A673 (cell line): ENCODE measurements around the gene KATNAL1. TPM values are rescaled to one million over a fixed set of nuclear protein-coding genes. Genes with fewer than 3 reads are reported as not detected.

Experiments used
- BruUV-seq: library from RNA; stranded (reverse); fragments of 400-500 nt; replicated peaks from 2 replicates; lab custom pipeline; 2021; lab: Mats Ljungman, UMichigan
- CTCF ChIA-PET: fragments of 300-600 bp; sonication (Branson Sonifier 250); formaldehyde crosslinking; loops from one replicate; lab custom pipeline; 2022; ENCODE audit warnings: antibody characterized with exemption; lab: Charles Lee
- POLR2A ChIA-PET: fragments of 300-600 bp; sonication (Branson Sonifier 250); formaldehyde crosslinking; loops from one replicate; lab custom pipeline; 2022; ENCODE audit warnings: antibody characterized with exemption; ENCODE audit not compliant: low non-redundant PET; lab: Charles Lee
- DNase-seq: peaks from one replicate; pipeline ENCODE4 v3.0.0-alpha.2; 2015; ENCODE audit warnings: low spot score
- H3K27ac ChIP-seq: fragments of 200-600 bp; sonication (generic); 2 replicates; pipeline ENCODE4 v1.5.1; 2016; ENCODE audit warnings: mixed run types, low read depth, mild to moderate bottlenecking, mixed read lengths, antibody characterized with exemption, low read length; ENCODE audit not compliant: poor library complexity, severe bottlenecking
- H3K27me3 ChIP-seq: fragments of 200-600 bp; sonication (generic); replicated peaks from 2 replicates; pipeline ENCODE4 v1.6.1; 2017; ENCODE audit warnings: mixed run types, low read depth, mild to moderate bottlenecking, mixed read lengths, antibody characterized with exemption, low read length; ENCODE audit not compliant: insufficient read depth, poor library complexity
- H3K36me3 ChIP-seq: fragments of 200-600 bp; sonication (generic); 2 replicates; pipeline ENCODE4 v1.6.1; 2016; ENCODE audit warnings: mixed run types, mild to moderate bottlenecking, mixed read lengths, antibody characterized with exemption, low read length; ENCODE audit not compliant: insufficient read depth, poor library complexity, severe bottlenecking
- H3K4me1 ChIP-seq: fragments of 200-600 bp; sonication (generic); 2 replicates; pipeline ENCODE4 v1.6.1; 2017; ENCODE audit warnings: mixed run types, mild to moderate bottlenecking, mixed read lengths, antibody characterized with exemption, low read length; ENCODE audit not compliant: insufficient read depth, poor library complexity, severe bottlenecking
- H3K4me3 ChIP-seq: fragments of 200-600 bp; sonication (generic); 2 replicates; pipeline ENCODE4 v1.5.1; 2016; ENCODE audit warnings: low read depth, mixed run types, mild to moderate bottlenecking, mixed read lengths, low read length; ENCODE audit not compliant: poor library complexity, severe bottlenecking
- H3K9me3 ChIP-seq: fragments of 200-600 bp; sonication (generic); 2 replicates; pipeline ENCODE4 v1.6.1; 2016; ENCODE audit warnings: mixed run types, low read depth, mild to moderate bottlenecking, mixed read lengths, antibody characterized with exemption, low read length; ENCODE audit not compliant: poor library complexity, severe bottlenecking
- EZH2 ChIP-seq: fragments of 200-600 bp; sonication (generic); IDR thresholded peaks from 2 replicates; pipeline ENCODE4 v1.6.1; 2017; ENCODE audit warnings: borderline replicate concordance, low read depth, mild to moderate bottlenecking, mixed read lengths, antibody characterized with exemption, low read length; ENCODE audit not compliant: poor library complexity, severe bottlenecking
- intact Hi-C: fragments of 100-400 bp; cut with micrococcal nuclease; formaldehyde crosslinking; loops from one replicate; pipeline ENCODE4 v1.10.0; 2022; ENCODE audit not compliant: unreplicated experiment
- total RNA-seq: library from RNA; stranded (reverse); gene quantifications from 2 replicates; pipeline ENCODE4 v1.2.3, GENCODE V29; 2021
- TF ChIP-seq, protein P1 (sequence below): fragments of 300-800, 200-600 bp; sonication (generic); conservative IDR thresholded peaks from 2 replicates; pipeline ENCODE4 v1.5.1; 2017; ENCODE audit warnings: low read depth, mild to moderate bottlenecking, antibody characterized with exemption, low read length, moderate library complexity, mixed read lengths

The KATNAL1 gene
- total RNA-seq, 1 experiment from 2014 or later: 63.0 TPM

DNA sequence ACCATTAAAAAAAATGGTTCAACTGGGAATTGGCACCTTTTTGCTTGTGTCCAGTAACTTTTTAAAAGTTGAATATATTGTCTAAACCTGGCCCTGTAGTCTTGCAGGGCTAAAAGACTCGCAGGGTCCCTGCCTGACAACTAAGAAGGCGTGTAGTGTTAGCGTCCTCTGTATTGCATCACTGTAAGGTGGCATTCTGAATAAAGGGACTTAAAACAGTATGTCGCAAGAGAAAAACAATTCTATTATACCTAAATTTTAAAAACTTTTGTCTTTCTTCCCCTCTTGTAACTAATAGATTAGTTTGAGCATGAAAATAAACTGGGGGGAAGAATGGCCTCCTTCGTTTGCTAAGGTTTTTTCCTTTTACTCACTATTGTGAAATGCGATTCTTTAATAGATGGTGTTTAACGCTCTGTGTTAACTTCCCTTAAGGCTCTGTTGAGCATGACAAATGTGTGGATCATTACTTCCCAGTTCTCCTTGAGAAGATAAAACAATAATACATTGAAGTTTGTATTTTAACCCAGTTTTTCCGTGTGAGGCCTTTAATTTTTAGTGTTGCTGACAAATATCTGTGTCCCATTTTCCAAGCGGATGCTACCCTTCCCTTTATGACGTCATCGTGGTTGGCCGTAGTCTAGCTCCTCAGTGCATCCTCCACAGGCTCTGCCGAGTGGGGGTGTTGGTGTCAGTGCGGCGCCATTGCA, 134.6 kb downstream of the KATNAL1 start:
- ChIA-PET CTCF (interaction anchor here (0.7 kb wide), 1 partner anchor 8 kb away, joined by 4 read pairs; no protein-coding TSS in a partner anchor), POLR2A (no interaction called here)
- Histone ChIP-seq H3K4me1 (peaks cover 22% of the 10 kb centered on the region), H3K36me3 (no peaks in the 10 kb centered on the region), H3K27me3 (no peaks in the 10 kb centered on the region), H3K4me3 (peak overlapping the region; percentile 13), H3K9me3 (no peaks in the 10 kb centered on the region), H3K27ac (peak overlapping the region; percentile 85)
- BruUV-seq: TSS peak; percentile 57
- DNase-seq: no peak
- intact Hi-C loops: no loop called here
- TF ChIP-seq, protein P1, sequence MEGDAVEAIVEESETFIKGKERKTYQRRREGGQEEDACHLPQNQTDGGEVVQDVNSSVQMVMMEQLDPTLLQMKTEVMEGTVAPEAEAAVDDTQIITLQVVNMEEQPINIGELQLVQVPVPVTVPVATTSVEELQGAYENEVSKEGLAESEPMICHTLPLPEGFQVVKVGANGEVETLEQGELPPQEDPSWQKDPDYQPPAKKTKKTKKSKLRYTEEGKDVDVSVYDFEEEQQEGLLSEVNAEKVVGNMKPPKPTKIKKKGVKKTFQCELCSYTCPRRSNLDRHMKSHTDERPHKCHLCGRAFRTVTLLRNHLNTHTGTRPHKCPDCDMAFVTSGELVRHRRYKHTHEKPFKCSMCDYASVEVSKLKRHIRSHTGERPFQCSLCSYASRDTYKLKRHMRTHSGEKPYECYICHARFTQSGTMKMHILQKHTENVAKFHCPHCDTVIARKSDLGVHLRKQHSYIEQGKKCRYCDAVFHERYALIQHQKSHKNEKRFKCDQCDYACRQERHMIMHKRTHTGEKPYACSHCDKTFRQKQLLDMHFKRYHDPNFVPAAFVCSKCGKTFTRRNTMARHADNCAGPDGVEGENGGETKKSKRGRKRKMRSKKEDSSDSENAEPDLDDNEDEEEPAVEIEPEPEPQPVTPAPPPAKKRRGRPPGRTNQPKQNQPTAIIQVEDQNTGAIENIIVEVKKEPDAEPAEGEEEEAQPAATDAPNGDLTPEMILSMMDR: no peak
- no peak for TF ChIP-seq EZH2

DNA sequence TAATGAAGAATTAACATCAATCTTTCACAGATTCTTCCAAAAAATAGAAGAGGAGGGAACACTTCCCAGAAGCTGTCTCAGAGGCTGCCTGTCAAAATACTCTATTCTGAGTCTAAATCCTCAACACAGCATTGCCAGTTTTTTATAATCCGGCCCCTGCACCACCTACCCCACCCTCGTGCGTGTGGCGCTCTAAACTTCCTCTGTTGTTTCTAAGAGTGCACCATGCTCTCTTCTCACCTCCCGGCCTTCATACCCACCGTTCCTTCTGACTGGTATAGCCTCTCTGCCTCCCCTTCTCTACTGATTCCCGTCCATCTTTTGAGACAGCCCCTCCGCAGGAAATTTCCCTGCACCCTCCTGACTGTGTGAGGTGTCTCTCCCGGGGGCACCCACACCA, 136.8 kb downstream of the KATNAL1 start:
- intact Hi-C loops: no loop called here
- no TSS peak for BruUV-seq
- peaks cover 23% of the 10 kb centered on the region for H3K4me1 ChIP-seq
- H3K27me3 ChIP-seq: no peaks in the 10 kb centered on the region
- TF ChIP-seq, protein P1: no peak
- TF ChIP-seq EZH2: no peak
- ChIA-PET POLR2A (no interaction called here), CTCF (no interaction called here)
- H3K9me3 ChIP-seq: no peaks in the 10 kb centered on the region
- no peak overlapping the region for H3K4me3 ChIP-seq
- no peaks in the 10 kb centered on the region for H3K36me3 ChIP-seq
- H3K27ac ChIP-seq: no peak overlapping the region
- no peak for DNase-seq

GRCh38 chr13:30169442-30169841, 137.9 kb downstream of the KATNAL1 start:
- BruUV-seq: no TSS peak
- POLR2A ChIA-PET: no interaction called here
- intact Hi-C loops: no loop called here

More at GRCh38 chr13:30169442-30169841, 137.9 kb downstream of the KATNAL1 start:
- Histone ChIP-seq H3K4me1 (peaks cover 34% of the 10 kb centered on the region), H3K9me3 (no peaks in the 10 kb centered on the region), H3K4me3 (no peak overlapping the region), H3K27me3 (no peaks in the 10 kb centered on the region), H3K27ac (peak overlapping the region; percentile 9), H3K36me3 (no peaks in the 10 kb centered on the region)
- CTCF ChIA-PET: no interaction called here
- no peak for DNase-seq
- TF ChIP-seq EZH2: no peak
- TF ChIP-seq, protein P1: no peak
